IMR-90 (cell line): ENCODE data around the gene WNT10A. TPM values are rescaled to one million over a fixed set of nuclear protein-coding genes. Genes with fewer than 3 reads are reported as not detected.
A peak's percentile ranks its signal among the peaks of the same experiment; 100 is the strongest.

Experiments used
- ATAC-seq: fragments of 200-7000 bp; cut with Tn5 transposase; 2 replicates; pipeline ENCODE4 v1.9.1; 2020; ENCODE audit warnings: low read depth, mild to moderate bottlenecking, moderate library complexity
- BruUV-seq: library from RNA; stranded (reverse); fragments of 400-500 nt; replicated peaks from 2 replicates; lab custom pipeline; 2021; lab: Mats Ljungman, UMichigan
- CTCF ChIA-PET: fragments of 300-600 bp; formaldehyde crosslinking; extraction: SDS; loops from one replicate; lab custom pipeline; 2021; ENCODE audit warnings: antibody characterized with exemption; lab: Yijun Ruan, JAX
- POLR2A ChIA-PET: fragments of 300-600 bp; sonication (Branson Sonifier 250); formaldehyde crosslinking; loops from one replicate; lab custom pipeline; 2022; ENCODE audit warnings: antibody characterized with exemption; ENCODE audit not compliant: unreplicated experiment; lab: Charles Lee
- DNase-seq: peaks from one replicate; pipeline ENCODE4 v3.0.0; 2013
- H2AFZ ChIP-seq: replicated peaks from 2 replicates; pipeline ENCODE3; 2013; ENCODE audit warnings: low read length, mild to moderate bottlenecking; ENCODE audit not compliant: poor library complexity
- H2AK5ac ChIP-seq: 2 replicates; pipeline ENCODE4 v1.6.1; 2013; ENCODE audit warnings: low read depth, low read length, inconsistent platforms
- H2AK9ac ChIP-seq: replicated peaks from 2 replicates; pipeline ENCODE3; 2013; ENCODE audit warnings: mild to moderate bottlenecking, low read depth, low read length, moderate library complexity; ENCODE audit not compliant: poor library complexity
- H2BK120ac ChIP-seq: 2 replicates; pipeline ENCODE4 v1.6.1; 2013; ENCODE audit warnings: low read depth, low read length, inconsistent platforms
- H2BK15ac ChIP-seq: 3 replicates; pipeline ENCODE4 v1.6.1; 2013; ENCODE audit warnings: low read depth, low read length, inconsistent platforms
- H2BK20ac ChIP-seq: 2 replicates; pipeline ENCODE4 v1.6.1; 2013; ENCODE audit warnings: low read depth, mild to moderate bottlenecking, inconsistent platforms, low read length, moderate library complexity
- H2BK5ac ChIP-seq: 2 replicates; pipeline ENCODE4 v1.6.1; 2013; ENCODE audit warnings: mild to moderate bottlenecking, low read depth, low read length, inconsistent platforms; ENCODE audit not compliant: poor library complexity, severe bottlenecking
- H3K14ac ChIP-seq: replicated peaks from 2 replicates; pipeline ENCODE4 v1.6.1; 2013; ENCODE audit warnings: low read depth, low read length, inconsistent platforms
- H3K18ac ChIP-seq: 2 replicates; pipeline ENCODE4 v1.6.1; 2013; ENCODE audit warnings: low read depth, low read length, control low read depth
- H3K23ac ChIP-seq: 2 replicates; pipeline ENCODE4 v1.6.1; 2013; ENCODE audit warnings: low read depth, low read length, inconsistent platforms
- H3K27ac ChIP-seq: 2 replicates; pipeline ENCODE4 v1.5.1; 2013; ENCODE audit warnings: mild to moderate bottlenecking, control low read depth, low read length; ENCODE audit not compliant: insufficient read depth
- H3K27me3 ChIP-seq: 2 replicates; pipeline ENCODE4 v1.6.1; 2013; ENCODE audit warnings: low read length; ENCODE audit not compliant: control insufficient read depth, insufficient read depth
- H3K36me3 ChIP-seq: 2 replicates; pipeline ENCODE4 v1.6.1; 2013; ENCODE audit warnings: low read length, mixed read lengths; ENCODE audit not compliant: control insufficient read depth, insufficient read depth
- H3K4ac ChIP-seq: 2 replicates; pipeline ENCODE4 v1.6.1; 2013; ENCODE audit warnings: low read depth, low read length, inconsistent platforms
- H3K4me1 ChIP-seq: 2 replicates; pipeline ENCODE4 v1.6.1; 2013; ENCODE audit warnings: low read length, mixed read lengths; ENCODE audit not compliant: control insufficient read depth, insufficient read depth
- H3K4me2 ChIP-seq: 2 replicates; pipeline ENCODE4 v1.6.1; 2013; ENCODE audit warnings: low read depth, mild to moderate bottlenecking, control low read depth, low read length, moderate library complexity
- H3K4me3 ChIP-seq: 2 replicates; pipeline ENCODE4 v1.5.1; 2013; ENCODE audit warnings: low read depth, mild to moderate bottlenecking, control low read depth, low read length, moderate library complexity; ENCODE audit not compliant: insufficient read depth
- H3K56ac ChIP-seq: 2 replicates; pipeline ENCODE4 v1.6.1; 2013; ENCODE audit warnings: low read length, inconsistent platforms; ENCODE audit not compliant: insufficient read depth; ENCODE audit errors: extremely low read depth
- H3K79me1 ChIP-seq, 2 experiments: 2 replicates each; pipeline ENCODE4 v1.6.1; 2013; ENCODE audit warnings: low read length in 2 of 2, inconsistent platforms in 1 of 2, low read depth in 1 of 2
- H3K9ac ChIP-seq: 2 replicates; pipeline ENCODE4 v1.6.1; 2013; ENCODE audit warnings: low read depth, low read length, control low read depth
- H3K9me1 ChIP-seq: 2 replicates; pipeline ENCODE4 v1.6.1; 2013; ENCODE audit warnings: low read length, inconsistent platforms; ENCODE audit not compliant: insufficient read depth
- H3K9me3 ChIP-seq: 2 replicates; pipeline ENCODE4 v1.6.1; 2013; ENCODE audit warnings: low read length; ENCODE audit not compliant: control insufficient read depth, insufficient read depth
- H4K20me1 ChIP-seq: 2 replicates; pipeline ENCODE4 v1.6.1; 2013; ENCODE audit warnings: low read length, inconsistent platforms; ENCODE audit not compliant: insufficient read depth
- H4K5ac ChIP-seq: 2 replicates; pipeline ENCODE4 v1.6.1; 2013; ENCODE audit warnings: mild to moderate bottlenecking, low read depth, low read length, control low read depth
- H4K8ac ChIP-seq, 2 experiments: 2 replicates each; pipeline ENCODE4 v1.6.1; 2013; ENCODE audit warnings: low read depth in 2 of 2, low read length in 2 of 2, control low read depth in 1 of 2, inconsistent platforms in 1 of 2
- H4K91ac ChIP-seq: 2 replicates; pipeline ENCODE4 v1.6.1; 2013; ENCODE audit warnings: low read depth, low read length, inconsistent platforms; ENCODE audit not compliant: insufficient read depth
- MAZ ChIP-seq: IDR thresholded peaks from 2 replicates; pipeline ENCODE4 v1.6.1; 2012; ENCODE audit warnings: low read depth, mild to moderate bottlenecking, low read length, improper control_type of control experiment, moderate library complexity, borderline replicate concordance
- MXI1 ChIP-seq: IDR thresholded peaks from 2 replicates; pipeline ENCODE4 v1.6.1; 2012; ENCODE audit warnings: low read depth, mild to moderate bottlenecking, low read length, moderate library complexity, borderline replicate concordance
- POLR2A ChIP-seq: IDR thresholded peaks from 2 replicates; pipeline ENCODE4 v1.6.1; 2012; ENCODE audit warnings: mild to moderate bottlenecking, low read depth, low read length
- USF2 ChIP-seq: fragments of 150-350 bp; IDR thresholded peaks from 2 replicates; pipeline ENCODE4 v1.6.1; 2017; ENCODE audit warnings: mild to moderate bottlenecking, antibody characterized with exemption, low read length, low read depth
- WGBS, 2 experiments: methylation state at CpG; one replicate each; pipeline versions ENCODE4 v1.1.5 to v1.1.7; 2013; ENCODE audit warnings: missing lambda C conversion rate in 2 of 2; ENCODE audit not compliant: insufficient read length in 1 of 2; ENCODE audit errors: extremely low coverage in 2 of 2; 5-methylcytosine and 5-hydroxymethylcytosine counted together
- dilution Hi-C: fragments of 300-500 bp; cut with HindIII; formaldehyde crosslinking; loops from one replicate; pipeline ENCODE4 v1.14.3; 2018; ENCODE audit warnings: low sequenced_read_pairs; ENCODE audit not compliant: unreplicated experiment
- in situ Hi-C: fragments of 300-500 bp; cut with MboI; formaldehyde crosslinking; loops from 3 replicates; pipeline ENCODE4 v1.14.3; 2019; ENCODE audit warnings: low sequenced_read_pairs, inconsistent platforms, mixed read lengths
- intact Hi-C: fragments of 100-400 bp; cut with micrococcal nuclease; formaldehyde crosslinking; loops from 2 replicates; pipeline ENCODE4 v1.10.0; 2022
- polyA plus RNA-seq, 3 experiments: library from polyadenylated mRNA; depleted of rRNA; stranded (reverse); fragments of >200 nt; gene quantifications; 2 replicates each; pipeline ENCODE4 v1.2.3, GENCODE V29; 2012; ENCODE audit warnings: low replicate concordance in 1 of 3
- total RNA-seq: library from RNA; depleted of rRNA; stranded (reverse); fragments of >200 nt; gene quantifications from 2 replicates; pipeline ENCODE4 v1.2.3, GENCODE V29; 2012

The WNT10A gene
- total and polyA plus RNA-seq, 2 of the 4 experiments (the other 2 are of a cell fraction): not detected

GRCh38 chr2:218858671-218859555 lies 21.7 kb upstream of the WNT10A start:
- Histone ChIP-seq H3K27me3 (peaks cover 84% of the 10 kb centered on the region), H2AK5ac (no peak overlapping the region), H3K9me1 (no peaks in the 10 kb centered on the region), H3K4ac (no peak overlapping the region), H3K18ac (no peak overlapping the region), H3K9ac (no peak overlapping the region), H4K8ac (no peak overlapping the region), H2BK120ac (no peak overlapping the region), H2BK5ac (no peak overlapping the region), H3K36me3 (no peaks in the 10 kb centered on the region), H2BK20ac (no peak overlapping the region), H3K14ac (no peak overlapping the region), H2BK15ac (no peak overlapping the region), H4K20me1 (no peaks in the 10 kb centered on the region; the same call in 1 of the 2 replicates), H3K4me1 (peaks cover 5% of the 10 kb centered on the region; the same call in 1 of the 2 replicates), H3K79me1 (no peaks in the 10 kb centered on the region), H3K27ac (no peak overlapping the region), H3K4me2 (no peak overlapping the region; the same call in 1 of the 2 replicates), H3K9me3 (peaks cover 4% of the 10 kb centered on the region; the same call in 1 of the 2 replicates), H2AFZ (peak overlapping the region; percentile 21), H3K56ac (no peak overlapping the region), H3K23ac (no peak overlapping the region), H3K4me3 (no peak overlapping the region), H4K91ac (no peak overlapping the region), H2AK9ac (no peak overlapping the region), H4K5ac (no peak overlapping the region)
- in situ Hi-C loops (no loop called here), dilution Hi-C loops (no loop called here), intact Hi-C loops (no loop called here)
- 0% methylated on average over 6 of the region's 51 CpGs; no CpG with 5 or more reads in 1 of the 2 experiments for WGBS, 2 experiments
- BruUV-seq: no TSS peak
- ChIA-PET CTCF (no interaction called here), POLR2A (no interaction called here)
- TF ChIP-seq MXI1 (no peak), USF2 (no peak), POLR2A (no peak), MAZ (no peak)
- no peak for ATAC-seq
- no peak for DNase-seq
